HEK293T (cell line): Measurements from ENCODE around the gene OR1E2.

Experiments
- ELF4 ChIP-seq: fragments of 450-650 bp; IDR thresholded peaks from 2 replicates; pipeline ENCODE4 v1.6.1; 2017; ENCODE audit warnings: antibody characterized with exemption
- FOXK2 ChIP-seq: fragments of 450-650 bp; IDR thresholded peaks from 2 replicates; pipeline ENCODE4 v1.6.1; 2016; ENCODE audit warnings: mild to moderate bottlenecking
- L3MBTL2 ChIP-seq: fragments of 450-650 bp; conservative IDR thresholded peaks from 2 replicates; pipeline ENCODE4 v1.6.1; 2016; ENCODE audit warnings: mild to moderate bottlenecking

- TF ChIP-seq L3MBTL2 (no peak), ELF4 (no peak), FOXK2 (no peak)
These were observed 43.9 kb downstream of the OR1E2 start for GRCh38 chr17:3389791-3390190.
